Epithelial cell of esophagus (primary cell): Measurements from ENCODE around the gene ANKFN1.

Experiments used
- DNase-seq: peaks from one replicate; pipeline ENCODE4 v3.0.0; 2010; ENCODE audit warnings: low read depth
- H3K4me3 ChIP-seq: 2 replicates; pipeline ENCODE4 v1.5.1; 2011; ENCODE audit warnings: mild to moderate bottlenecking, low read length, control low read depth
- TF ChIP-seq, protein P1 (sequence below): IDR thresholded peaks from 2 replicates; pipeline ENCODE4 v1.5.1; 2011; ENCODE audit warnings: low read depth, mild to moderate bottlenecking, low read length, control low read depth, inconsistent platforms; ENCODE audit not compliant: insufficient read depth; ENCODE audit errors: missing control alignments

ANKFN1 gene

DNA sequence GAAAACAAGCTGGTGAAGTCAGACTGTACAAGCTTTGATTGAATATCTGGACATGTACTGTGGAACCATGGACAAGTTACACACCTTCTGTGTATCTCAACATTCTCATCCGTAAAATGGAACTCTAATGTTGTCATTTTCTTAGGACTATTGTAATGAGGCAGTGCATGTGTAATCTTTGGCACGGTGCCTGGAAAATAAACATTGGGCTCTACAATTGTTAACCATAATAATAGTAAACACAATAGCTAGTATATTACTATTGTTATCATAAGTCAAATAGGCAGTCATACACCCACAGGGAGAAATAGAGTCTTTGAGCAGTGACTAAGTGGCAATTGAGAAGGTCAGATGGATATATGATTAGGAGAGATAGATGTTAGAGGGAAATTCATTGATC lies 39.8 kb upstream of the ANKFN1 start:
- no peak overlapping the region for H3K4me3 ChIP-seq
- no peak for DNase-seq
- TF ChIP-seq, protein P1, sequence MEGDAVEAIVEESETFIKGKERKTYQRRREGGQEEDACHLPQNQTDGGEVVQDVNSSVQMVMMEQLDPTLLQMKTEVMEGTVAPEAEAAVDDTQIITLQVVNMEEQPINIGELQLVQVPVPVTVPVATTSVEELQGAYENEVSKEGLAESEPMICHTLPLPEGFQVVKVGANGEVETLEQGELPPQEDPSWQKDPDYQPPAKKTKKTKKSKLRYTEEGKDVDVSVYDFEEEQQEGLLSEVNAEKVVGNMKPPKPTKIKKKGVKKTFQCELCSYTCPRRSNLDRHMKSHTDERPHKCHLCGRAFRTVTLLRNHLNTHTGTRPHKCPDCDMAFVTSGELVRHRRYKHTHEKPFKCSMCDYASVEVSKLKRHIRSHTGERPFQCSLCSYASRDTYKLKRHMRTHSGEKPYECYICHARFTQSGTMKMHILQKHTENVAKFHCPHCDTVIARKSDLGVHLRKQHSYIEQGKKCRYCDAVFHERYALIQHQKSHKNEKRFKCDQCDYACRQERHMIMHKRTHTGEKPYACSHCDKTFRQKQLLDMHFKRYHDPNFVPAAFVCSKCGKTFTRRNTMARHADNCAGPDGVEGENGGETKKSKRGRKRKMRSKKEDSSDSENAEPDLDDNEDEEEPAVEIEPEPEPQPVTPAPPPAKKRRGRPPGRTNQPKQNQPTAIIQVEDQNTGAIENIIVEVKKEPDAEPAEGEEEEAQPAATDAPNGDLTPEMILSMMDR = no peak

DNA sequence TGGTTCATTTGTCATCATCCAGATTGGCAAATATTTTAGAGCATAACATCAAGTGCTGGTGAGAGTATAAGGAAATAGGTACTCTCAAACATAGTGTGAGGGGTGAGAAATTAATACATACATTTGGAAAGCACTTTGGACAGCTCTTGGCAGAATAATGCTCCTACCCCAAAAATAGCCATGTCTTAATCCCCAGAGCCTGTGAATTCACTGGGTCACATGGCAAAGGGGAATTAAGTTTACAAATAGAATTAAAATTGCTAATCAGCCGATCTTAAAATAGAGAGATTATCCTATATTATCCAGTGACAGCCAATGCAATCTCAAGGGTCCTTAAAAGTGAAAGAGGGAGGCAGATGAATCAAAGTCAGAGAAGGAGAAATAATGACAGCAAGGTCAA lies 38.8 kb upstream of the ANKFN1 start:
- no peak overlapping the region for H3K4me3 ChIP-seq
- TF ChIP-seq, protein P1 = no peak
- no peak for DNase-seq

DNA sequence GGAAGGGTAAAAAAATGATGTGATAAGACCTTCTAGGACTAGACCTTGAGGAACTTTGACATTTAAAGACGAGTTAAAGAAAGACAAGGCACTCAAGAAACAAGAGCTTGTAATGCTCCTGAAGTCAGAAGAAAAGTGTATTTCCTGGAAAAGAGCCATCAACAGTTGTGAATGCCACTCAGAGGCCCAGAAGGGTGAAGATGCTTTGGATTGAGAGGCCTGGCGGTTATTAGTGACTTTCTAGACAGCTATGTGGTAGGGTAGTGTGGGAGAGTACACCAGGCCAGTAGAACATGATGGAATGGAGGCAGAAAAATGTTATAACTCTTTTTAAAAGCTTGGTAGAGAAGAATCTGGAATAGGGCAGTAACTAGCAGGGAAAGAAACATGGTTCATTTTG lies 34.1 kb upstream of the ANKFN1 start:
- DNase-seq = no peak
- H3K4me3 ChIP-seq = no peak overlapping the region
- TF ChIP-seq, protein P1 = no peak

DNA sequence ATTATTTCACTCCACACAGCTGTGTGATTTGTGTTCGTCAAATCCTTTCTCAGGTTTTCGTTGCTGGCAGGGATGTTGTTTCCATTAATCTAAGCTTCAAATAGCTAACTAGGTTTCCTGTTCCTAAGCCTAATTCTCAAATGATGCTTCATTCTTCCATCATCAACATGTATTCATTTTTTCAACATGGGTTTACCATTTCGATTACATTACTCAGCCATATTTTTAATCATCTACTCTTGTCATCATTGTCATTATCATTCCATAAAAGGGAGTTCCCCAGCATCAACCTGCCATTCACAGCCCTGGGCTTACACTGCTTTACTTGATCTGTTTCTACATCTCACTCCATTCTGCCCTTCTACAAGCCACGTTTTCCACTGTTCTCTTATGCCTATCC lies 33.3 kb upstream of the ANKFN1 start:
- TF ChIP-seq, protein P1 = no peak
- no peak for DNase-seq
- H3K4me3 ChIP-seq = no peak overlapping the region

DNA sequence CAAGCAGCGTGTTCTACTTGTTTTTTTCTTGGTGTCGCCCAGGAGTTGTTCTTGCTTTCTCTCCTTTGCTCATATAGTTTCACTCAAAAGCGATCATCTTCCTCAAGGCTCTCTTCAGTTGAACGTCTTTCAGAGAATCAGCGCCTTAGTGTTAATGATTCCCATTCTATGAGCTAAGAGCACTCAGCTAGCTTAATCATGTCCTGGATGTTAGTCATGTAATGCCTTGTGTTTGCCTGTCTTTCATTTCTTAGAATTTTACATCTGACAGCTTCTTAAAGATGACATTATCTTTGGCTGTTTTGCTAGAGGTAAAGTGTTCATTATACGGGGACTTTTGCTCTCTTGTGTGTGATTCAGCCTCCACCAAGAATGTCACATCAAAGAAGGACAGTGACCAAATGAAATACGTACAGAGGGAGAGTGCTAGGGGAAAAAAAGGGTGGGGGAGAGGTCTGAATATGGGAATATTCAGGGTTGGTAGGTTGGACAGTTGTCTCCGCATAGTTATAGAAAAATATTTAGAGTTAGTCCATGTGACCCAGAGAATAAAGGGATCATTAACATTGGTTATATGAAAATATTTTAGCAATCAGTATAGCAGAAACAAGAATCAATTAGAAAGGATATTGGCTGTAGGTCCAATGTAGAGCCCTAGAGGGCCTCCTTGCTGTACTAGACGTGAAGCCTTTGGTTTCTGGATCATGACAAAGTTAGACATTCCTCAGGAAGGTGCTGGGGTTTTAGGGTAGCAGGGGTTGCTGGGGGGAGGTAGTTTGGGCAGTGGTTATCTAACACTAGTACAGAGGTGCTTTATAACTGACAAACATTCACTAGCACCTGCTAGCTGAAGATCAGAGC lies 31.9 kb upstream of the ANKFN1 start:
- TF ChIP-seq, protein P1 = no peak
- H3K4me3 ChIP-seq = no peak overlapping the region
- DNase-seq = no peak

DNA sequence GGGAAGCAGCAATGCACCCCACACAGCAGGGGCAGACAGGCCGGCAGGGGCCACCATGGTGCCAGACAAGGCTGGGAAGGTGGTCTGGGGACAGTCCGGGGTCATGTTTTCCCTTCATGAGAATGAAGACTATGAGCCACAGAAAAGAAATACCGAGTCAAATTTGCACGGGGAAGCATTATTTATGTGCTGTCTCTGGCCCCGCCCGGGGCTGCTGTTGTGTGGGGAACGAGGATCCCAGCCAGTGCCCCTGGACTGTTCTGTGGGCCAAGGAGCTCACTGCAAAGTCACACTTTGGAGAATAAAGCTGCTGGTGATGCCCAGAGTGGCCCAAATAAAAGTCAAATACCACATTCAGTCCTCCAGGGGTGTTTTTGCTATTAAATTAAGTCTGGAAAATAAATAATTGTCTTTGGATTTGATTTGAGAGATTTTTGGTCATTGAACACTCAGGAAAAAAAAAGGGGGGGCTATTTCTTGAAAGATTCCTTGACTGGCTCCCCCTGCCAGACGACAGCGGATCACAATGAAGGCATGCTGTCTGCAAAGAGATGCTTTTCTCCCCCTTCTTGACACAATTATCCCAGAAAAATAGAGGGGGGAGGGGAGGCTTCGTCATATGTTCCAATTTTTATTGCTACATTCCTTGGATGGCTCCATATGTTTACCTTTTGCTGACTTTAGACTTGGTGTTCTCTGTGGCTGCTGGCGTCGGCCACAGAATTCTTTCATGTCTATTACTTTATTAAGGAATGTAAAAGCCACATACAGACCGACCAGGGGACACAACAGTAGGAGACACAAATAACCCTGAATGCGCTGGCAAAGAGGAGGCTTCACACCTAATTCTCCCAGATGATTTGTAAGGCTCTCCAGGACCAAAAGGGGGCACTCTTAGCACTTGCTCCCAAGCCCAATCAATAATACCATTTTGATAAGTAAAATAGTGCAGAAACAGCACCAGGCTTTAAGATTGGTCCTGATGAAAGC lies 27.1 kb upstream of the ANKFN1 start:
- TF ChIP-seq, protein P1 = no peak
- peak; percentile 15 for DNase-seq
- no peak overlapping the region for H3K4me3 ChIP-seq
